ENCODE measurements around the gene SORCS2. TPM values are rescaled to one million over a fixed set of nuclear protein-coding genes. Genes with fewer than 3 reads are reported as not detected.

Gene SORCS2
- total RNA-seq, 1 donor from 2014 or later, result 10.9 TPM

DNA sequence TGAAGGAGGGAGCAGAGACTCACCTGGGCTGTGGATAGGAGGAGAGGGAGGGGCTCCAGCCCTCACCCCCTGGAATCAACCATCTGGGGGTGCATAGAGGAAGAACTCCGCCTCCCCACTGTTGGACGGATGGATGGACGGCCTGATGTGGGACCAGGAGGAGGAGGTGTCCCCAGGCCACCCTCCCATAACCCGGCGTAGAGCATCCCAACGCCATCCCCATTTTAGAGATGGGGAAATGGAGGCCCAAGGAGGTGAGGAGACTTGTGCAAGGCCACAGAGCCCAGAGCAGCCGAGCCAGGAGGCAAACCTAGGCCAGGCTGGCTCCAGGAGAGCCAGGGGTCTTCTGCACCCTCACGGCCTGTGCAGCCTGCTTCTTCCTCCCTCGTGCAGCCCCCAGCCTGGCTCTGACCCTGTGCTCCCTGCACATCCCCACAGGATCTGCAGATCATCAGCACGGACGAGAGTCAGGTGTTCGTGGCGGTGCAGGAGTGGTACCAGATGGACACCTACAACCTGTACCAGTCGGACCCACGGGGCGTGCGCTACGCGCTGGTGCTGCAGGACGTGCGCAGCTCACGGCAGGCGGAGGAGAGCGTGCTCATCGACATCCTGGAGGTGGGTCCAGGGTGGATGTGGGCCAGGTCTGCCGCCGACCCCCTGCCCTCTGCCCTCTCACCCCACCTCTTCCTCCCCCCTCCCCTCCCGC, 483.4 kb downstream of the SORCS2 start:
- peaks cover 46% of the 10 kb centered on the region for H3K27me3 Mint-ChIP-seq (ENCODE audit: low read depth)
- H3K4me3 Mint-ChIP-seq (ENCODE audit: unreplicated experiment), result no peak overlapping the region
- H3K36me3 Mint-ChIP-seq (ENCODE audit: low read depth), result peaks cover 7% of the 10 kb centered on the region
- H3K27ac Mint-ChIP-seq (ENCODE audit: unreplicated experiment), result no peak overlapping the region
- peak; percentile 90 for DNase-seq (ENCODE audit: low spot score)
- no peaks in the 10 kb centered on the region for H3K4me1 Mint-ChIP-seq (ENCODE audit: low read depth)
- TF ChIP-seq, protein P1, sequence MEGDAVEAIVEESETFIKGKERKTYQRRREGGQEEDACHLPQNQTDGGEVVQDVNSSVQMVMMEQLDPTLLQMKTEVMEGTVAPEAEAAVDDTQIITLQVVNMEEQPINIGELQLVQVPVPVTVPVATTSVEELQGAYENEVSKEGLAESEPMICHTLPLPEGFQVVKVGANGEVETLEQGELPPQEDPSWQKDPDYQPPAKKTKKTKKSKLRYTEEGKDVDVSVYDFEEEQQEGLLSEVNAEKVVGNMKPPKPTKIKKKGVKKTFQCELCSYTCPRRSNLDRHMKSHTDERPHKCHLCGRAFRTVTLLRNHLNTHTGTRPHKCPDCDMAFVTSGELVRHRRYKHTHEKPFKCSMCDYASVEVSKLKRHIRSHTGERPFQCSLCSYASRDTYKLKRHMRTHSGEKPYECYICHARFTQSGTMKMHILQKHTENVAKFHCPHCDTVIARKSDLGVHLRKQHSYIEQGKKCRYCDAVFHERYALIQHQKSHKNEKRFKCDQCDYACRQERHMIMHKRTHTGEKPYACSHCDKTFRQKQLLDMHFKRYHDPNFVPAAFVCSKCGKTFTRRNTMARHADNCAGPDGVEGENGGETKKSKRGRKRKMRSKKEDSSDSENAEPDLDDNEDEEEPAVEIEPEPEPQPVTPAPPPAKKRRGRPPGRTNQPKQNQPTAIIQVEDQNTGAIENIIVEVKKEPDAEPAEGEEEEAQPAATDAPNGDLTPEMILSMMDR (IDR thresholded peaks at IDR 0.05), result no peak
- H3K9me3 Mint-ChIP-seq (ENCODE audit: low read depth), result peaks cover 9% of the 10 kb centered on the region

DNA sequence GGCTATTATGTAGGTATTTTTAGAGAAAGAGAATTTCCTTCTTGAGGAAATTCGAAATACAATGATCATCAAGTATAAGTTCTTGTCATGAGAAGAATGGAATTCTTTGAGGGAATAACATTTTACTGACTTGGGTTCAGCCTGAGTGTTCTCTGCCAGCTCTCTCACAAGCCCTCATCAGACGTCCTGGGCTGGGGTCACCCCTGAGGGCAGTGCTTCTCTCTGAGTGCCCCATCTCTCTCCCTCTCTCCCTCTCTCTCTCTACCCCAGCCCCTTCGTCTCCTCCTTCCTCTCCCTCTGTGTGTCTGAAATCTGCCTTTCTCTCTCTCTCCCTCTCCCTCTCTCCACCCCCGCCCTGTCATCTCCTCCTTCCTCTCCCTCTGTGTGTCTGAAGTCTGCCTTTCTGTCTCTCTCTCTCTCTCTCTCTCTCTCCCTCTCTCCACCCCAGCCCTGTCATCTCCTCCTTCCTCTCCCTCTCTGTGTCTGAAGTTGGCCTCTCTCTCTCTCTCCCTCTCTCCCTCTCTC, 484.1 kb downstream of the SORCS2 start:
- peaks cover 8% of the 10 kb centered on the region for H3K9me3 Mint-ChIP-seq (ENCODE audit: low read depth)
- peak; percentile 30 for DNase-seq (ENCODE audit: low spot score)
- peaks cover 49% of the 10 kb centered on the region for H3K27me3 Mint-ChIP-seq (ENCODE audit: low read depth)
- TF ChIP-seq, protein P1 (IDR thresholded peaks at IDR 0.05), result no peak
- H3K36me3 Mint-ChIP-seq (ENCODE audit: low read depth), result peaks cover 7% of the 10 kb centered on the region
- no peak overlapping the region for H3K4me3 Mint-ChIP-seq (ENCODE audit: unreplicated experiment)
- no peak overlapping the region for H3K27ac Mint-ChIP-seq (ENCODE audit: unreplicated experiment)
- no peaks in the 10 kb centered on the region for H3K4me1 Mint-ChIP-seq (ENCODE audit: low read depth)

DNA sequence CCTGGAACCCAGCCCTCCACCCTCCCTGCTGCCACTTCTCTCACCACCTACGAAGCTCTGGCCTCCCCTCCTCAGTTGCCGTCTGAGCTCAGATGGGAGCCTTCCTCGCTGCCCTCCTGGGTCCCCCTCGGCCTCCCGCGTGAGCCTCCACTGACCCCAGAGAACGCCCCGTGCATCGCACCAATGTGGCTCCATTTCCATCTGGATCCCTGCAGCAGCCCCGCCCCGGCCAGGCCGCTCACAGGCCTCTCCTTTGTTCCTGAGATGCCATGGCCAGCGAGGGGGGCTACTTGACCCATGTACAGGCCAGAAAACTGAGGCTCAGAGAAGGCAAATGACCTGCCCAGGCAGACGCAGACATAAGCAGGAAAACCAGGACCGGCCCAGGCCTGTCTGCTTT, 484.7 kb downstream of the SORCS2 start:
- peaks cover 6% of the 10 kb centered on the region for H3K9me3 Mint-ChIP-seq (ENCODE audit: low read depth)
- H3K4me1 Mint-ChIP-seq (ENCODE audit: low read depth), result no peaks in the 10 kb centered on the region

DNA sequence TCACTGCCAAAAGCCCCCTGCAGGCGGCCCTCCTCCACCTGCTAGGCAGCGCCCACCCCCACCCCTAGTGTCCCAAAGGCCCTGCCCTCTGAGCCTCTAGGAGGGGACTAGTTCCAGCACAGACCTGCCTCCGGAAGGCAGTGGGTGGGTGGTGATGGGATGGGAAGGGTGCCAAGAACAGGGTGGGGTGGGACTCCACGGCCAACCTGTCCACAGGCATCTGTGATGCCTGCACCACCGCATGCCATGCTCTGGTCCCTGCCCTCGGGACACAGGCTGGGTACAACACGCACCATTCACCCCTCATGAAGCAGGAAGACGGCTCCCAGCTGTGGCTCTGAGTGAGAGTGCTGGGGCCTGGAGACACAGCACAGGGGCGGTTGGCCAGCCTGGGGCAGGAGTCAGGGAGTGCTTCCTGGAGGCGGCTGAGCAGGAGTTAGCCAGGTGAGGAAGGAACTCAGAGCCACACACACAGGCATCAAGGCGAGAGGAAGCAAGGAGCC, 485.5 kb downstream of the SORCS2 start:
- Mint-ChIP-seq H3K4me3 (ENCODE audit: unreplicated experiment) (no peak overlapping the region), H3K27me3 (ENCODE audit: low read depth) (peaks cover 41% of the 10 kb centered on the region), H3K27ac (ENCODE audit: unreplicated experiment) (no peak overlapping the region), H3K9me3 (ENCODE audit: low read depth) (peaks cover 9% of the 10 kb centered on the region), H3K4me1 (ENCODE audit: low read depth) (no peaks in the 10 kb centered on the region), H3K36me3 (ENCODE audit: low read depth) (peaks cover 8% of the 10 kb centered on the region)
- TF ChIP-seq, protein P1 (IDR thresholded peaks at IDR 0.05), result no peak
- DNase-seq (ENCODE audit: low spot score), result peak; percentile 72

More for the DNA sequence above, 484.7 kb downstream of the SORCS2 start:
- no peak overlapping the region for H3K4me3 Mint-ChIP-seq (ENCODE audit: unreplicated experiment)
- H3K27ac Mint-ChIP-seq (ENCODE audit: unreplicated experiment), result no peak overlapping the region
- TF ChIP-seq, protein P1 (IDR thresholded peaks at IDR 0.05), result no peak
- peaks cover 45% of the 10 kb centered on the region for H3K27me3 Mint-ChIP-seq (ENCODE audit: low read depth)
- H3K36me3 Mint-ChIP-seq (ENCODE audit: low read depth), result peaks cover 5% of the 10 kb centered on the region
- peak; percentile 65 for DNase-seq (ENCODE audit: low spot score)

DNA sequence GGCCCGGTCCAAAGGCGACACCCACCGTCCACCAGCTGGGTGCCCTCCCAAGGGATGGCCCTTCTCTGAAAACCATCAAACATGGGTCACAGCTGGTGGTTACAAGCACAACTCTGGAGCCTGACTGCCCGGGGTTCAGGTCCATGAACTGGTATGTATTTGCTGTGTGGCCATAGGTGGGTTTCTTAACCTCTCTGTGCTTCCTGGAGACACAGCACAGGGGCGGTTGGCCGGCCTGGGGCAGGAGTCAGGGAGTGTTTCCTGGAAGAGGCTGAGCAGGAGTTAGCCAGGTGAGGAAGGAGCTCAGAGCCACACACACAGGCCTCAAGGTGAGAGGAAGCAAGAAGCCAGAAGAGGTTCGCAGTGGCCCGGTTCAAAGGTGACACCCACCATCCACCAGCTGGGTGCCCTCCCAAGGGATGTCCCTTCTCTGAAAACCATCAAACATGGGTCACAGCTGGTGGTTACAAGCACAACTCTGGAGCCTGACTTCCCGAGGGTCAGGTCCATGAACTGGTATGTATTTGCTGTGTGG, 486.0 kb downstream of the SORCS2 start:
- Mint-ChIP-seq H3K27me3 (ENCODE audit: low read depth) (peaks cover 37% of the 10 kb centered on the region), H3K36me3 (ENCODE audit: low read depth) (peaks cover 12% of the 10 kb centered on the region), H3K27ac (ENCODE audit: unreplicated experiment) (no peak overlapping the region), H3K4me3 (ENCODE audit: unreplicated experiment) (no peak overlapping the region), H3K9me3 (ENCODE audit: low read depth) (peaks cover 14% of the 10 kb centered on the region), H3K4me1 (ENCODE audit: low read depth) (no peaks in the 10 kb centered on the region)
- TF ChIP-seq, protein P1 (IDR thresholded peaks at IDR 0.05), result no peak
- peak; percentile 68 for DNase-seq (ENCODE audit: low spot score)

All from chondrocyte (in vitro differentiated cells).